RKO (cell line): ENCODE results near the gene PBX4.

ENCODE experiments used
- DNase-seq: peaks from one replicate; pipeline ENCODE4 v3.0.0-alpha.2; 2016; ENCODE audit warnings: low spot score

The PBX4 gene

GRCh38 chr19:19538061-19538784 is 80.3 kb downstream of the PBX4 start, which contains the start of gene CILP2:
TSS of gene CILP2 (plus strand) at chr19:19538265. CDS start at chr19:19538350, 85 bp downstream.
- no peak for DNase-seq

- no peak for DNase-seq
These were observed 81.1 kb downstream of the PBX4 start for GRCh38 chr19:19537075-19538048.

GRCh38 chr19:19535311-19536191 is 82.9 kb downstream of the PBX4 start:
- no peak for DNase-seq

DNA sequence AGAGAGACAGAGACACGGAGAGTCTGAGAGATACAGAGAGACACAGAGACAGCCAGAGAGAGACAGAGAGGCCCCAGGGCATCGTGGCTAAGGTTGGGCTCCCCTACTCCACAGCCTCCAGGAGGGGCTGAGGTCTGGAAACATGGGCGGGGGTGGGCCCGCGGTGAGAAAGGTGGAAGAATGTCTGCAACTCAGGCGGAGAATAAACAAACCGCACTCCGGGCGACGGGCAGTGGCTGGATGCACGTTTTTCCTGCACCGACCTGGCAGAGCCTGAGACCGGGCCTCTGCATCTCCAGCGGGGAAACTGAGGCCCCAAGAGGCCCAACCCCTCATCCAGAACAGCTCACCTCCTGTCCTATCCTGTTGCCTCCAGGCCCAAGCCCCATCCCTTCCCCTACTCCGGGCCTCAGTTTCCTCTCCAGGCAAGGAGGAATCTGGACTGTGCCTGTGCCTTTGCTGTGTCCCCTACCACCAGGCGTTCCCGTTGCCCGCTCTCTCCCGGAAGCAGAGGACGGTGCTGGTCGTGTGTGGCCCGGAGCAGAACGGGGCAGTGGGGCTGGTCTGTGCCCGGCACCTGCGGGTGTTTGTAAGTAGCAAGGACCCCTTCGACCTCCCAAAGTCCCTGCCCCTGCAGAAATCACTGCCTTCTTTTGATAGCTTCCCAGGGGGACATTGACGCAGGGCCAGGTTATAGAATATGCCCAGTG is 83.8 kb downstream of the PBX4 start:
- DNase-seq: no peak

DNA sequence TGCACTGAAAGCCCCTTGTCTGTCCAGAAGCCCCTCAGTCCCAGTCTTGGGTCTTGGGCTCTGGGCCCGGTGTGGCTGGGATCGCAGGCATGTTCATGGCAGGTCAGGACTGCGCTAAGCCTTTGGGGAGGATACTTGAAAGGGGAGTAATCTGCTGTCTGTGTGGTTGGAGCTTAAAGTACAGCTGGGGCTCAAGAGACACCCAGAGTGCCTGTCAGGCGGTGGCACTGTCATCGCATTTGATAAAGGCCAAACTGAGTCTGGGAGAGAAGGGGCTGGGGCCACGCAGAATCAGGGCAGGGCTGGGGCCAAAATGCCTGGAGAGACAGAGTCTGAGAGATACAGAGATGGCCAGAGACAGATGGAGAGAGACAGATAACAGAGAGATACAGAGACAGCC is 84.6 kb downstream of the PBX4 start:
- no peak for DNase-seq

- no peak for DNase-seq
These were observed 85.4 kb downstream of the PBX4 start for GRCh38 chr19:19532806-19533701.

- peak; percentile 61 for DNase-seq
These were observed 86.3 kb downstream of the PBX4 start for GRCh38 chr19:19531951-19532805.

- no peak for DNase-seq
These were observed 87.6 kb downstream of the PBX4 start for GRCh38 chr19:19530889-19531288.

- DNase-seq: peak; percentile 37
These were observed 88.1 kb downstream of the PBX4 start for GRCh38 chr19:19530423-19530804.

DNA sequence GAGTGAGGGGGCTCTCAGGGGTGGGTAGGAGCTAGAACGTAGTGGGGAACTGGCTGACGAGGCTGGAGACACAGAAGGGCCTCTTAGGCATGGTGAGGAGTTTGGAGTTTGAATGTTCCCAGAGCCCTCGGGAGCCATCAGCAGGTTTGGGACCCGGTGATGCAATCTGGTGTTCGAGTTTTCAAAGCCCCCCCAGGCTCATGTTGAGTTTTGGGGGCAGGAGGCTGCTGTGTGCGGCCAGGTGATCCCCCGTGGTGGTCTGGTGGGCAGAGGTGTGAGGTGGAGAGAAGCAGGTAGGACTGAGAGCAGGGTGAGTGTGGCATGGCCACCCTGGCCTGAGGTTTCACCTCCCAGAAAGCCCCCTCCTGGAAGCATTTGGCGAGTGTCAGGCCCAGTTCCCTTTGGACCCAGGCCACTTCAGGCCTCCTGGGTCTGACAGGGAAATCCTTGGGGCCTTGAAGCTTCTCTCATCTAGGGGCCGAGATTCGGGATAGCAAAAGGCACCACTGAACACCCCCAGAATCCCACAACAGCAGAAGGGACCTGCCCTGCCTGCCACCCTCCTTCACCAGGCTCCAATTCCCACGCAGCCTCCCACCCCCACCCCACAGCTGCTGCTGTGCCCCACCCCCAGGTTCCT is 88.6 kb downstream of the PBX4 start:
- DNase-seq: no peak

GRCh38 chr19:19528721-19529490 is 89.6 kb downstream of the PBX4 start, which contains the start of gene YJEFN3:
TSS of gene YJEFN3 (plus strand) at chr19:19528911. CDS start at chr19:19528933, 22 bp downstream.
- DNase-seq: no peak

- no peak for DNase-seq
These were observed 90.5 kb downstream of the PBX4 start for GRCh38 chr19:19527674-19528625.

- DNase-seq: no peak
These were observed 91.2 kb downstream of the PBX4 start for GRCh38 chr19:19527371-19527656.

- DNase-seq: no peak
These were observed 91.7 kb downstream of the PBX4 start for GRCh38 chr19:19526581-19527370.

GRCh38 chr19:19525611-19526380 is 92.7 kb downstream of the PBX4 start:
- DNase-seq: no peak
